HG03521 (cell line): ENCODE data around the gene SMIM34.
A peak's percentile ranks its signal among the peaks of the same experiment; 100 is the strongest.
"Not testable (repeated sequence)": the region's sequence is repeated elsewhere in the genome, so short reads cannot be mapped to it uniquely, and the experiment has no call there.

ENCODE experiments used
- ATAC-seq: cut with Tn5 transposase; IDR thresholded peaks from one replicate; pipeline ENCODE4 v1.9.1; 2021; ENCODE audit warnings: mild to moderate bottlenecking, moderate library complexity; ENCODE audit not compliant: unreplicated experiment

SMIM34 gene

GRCh38 chr21:34423805-34424204, at the start of gene SMIM34:
SMIM34 (minus strand) TSS chr21:34423951; CDS start chr21:34423839, 112 bp downstream.
- not testable (repeated sequence) for ATAC-seq

DNA sequence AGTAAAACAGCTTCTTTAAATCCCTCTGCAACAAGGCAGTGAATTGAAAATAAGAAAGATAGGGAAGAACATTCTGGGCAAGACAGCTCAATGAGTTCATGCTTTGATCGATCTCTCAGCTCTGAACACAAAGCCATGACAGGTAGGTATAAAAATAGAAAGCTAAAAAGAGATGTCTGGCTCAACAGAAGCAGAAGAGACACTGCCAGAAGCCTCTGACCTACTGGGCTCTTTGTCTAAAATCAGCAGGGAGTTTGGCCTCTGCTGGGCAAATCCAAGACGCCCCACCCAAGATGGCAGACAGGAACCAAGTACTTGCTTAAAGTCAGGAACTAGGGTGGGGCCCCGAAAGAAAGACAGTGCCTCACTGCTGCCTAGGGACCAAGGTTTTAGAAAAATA, 43.6 kb upstream of the SMIM34 start:
- ATAC-seq = not testable (repeated sequence)

- ATAC-seq = not testable (repeated sequence)
Observed at GRCh38 chr21:34459426-34459825, 35.7 kb upstream of the SMIM34 start.

GRCh38 chr21:34458266-34458665, 34.5 kb upstream of the SMIM34 start:
- ATAC-seq = not testable (repeated sequence)

DNA sequence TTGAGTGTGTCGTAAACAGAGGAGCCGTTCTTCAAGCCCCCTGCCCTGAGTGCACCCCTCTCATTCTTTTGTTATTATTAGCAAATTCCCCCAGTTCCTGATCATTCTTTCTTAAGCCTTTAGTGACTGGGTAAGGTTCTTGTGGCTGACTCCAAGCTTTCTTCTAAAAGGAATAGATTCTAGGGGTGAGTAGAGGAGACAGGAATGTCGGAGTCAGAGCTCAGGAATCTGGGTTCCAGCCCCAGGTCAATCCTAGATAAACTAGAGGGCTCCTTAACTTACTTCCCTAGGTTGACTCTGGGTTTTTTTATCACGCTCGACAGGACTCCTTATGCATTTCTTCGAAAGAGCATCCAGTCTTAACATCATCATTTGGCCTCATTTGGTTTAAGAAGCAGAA, 32.4 kb upstream of the SMIM34 start:
- ATAC-seq = not testable (repeated sequence)

- not testable (repeated sequence) for ATAC-seq
Observed at GRCh38 chr21:34455628-34456027, 31.9 kb upstream of the SMIM34 start.

DNA sequence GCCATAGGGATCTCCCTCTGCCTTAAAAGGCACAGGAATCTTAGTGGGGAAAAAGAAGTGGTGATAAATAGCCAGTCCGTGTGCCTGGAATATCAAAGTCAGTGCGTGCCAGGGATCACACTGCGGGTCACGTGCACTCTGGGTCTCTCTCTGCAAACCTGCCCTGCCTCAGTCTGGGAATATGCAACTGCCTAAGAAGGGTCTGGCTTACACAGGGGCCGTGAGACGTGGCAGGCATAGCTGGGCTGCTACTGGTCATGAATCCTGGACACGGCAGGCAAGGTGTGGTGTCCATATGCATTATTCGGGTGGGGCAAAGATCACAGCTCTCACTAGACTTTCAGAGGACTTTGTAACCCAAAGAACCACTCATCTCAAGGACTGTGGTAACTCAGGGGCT, 23.3 kb upstream of the SMIM34 start:
- not testable (repeated sequence) for ATAC-seq

DNA sequence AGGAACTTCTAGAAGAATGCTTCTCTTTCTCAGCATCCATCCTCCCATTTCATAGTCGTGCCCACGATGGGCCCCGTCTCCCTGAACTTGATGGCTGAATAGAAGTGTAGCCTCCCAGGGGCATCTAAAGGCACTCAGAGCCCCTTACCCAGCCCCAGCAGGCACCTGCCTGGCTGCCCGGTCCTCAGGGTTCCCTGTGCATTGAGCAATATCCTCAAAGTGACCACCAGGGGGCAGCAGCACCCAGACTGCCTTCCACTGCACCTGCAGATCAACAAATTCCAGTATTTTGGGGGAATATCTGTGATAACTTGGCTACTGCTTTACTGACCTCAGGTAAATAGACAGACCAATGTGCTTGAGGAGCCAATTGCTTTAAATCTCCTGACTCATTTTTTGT, 19.7 kb upstream of the SMIM34 start:
- not testable (repeated sequence) for ATAC-seq

GRCh38 chr21:34429710-34430109, 6.0 kb upstream of the SMIM34 start:
- ATAC-seq = not testable (repeated sequence)

GRCh38 chr21:34428441-34428840, 4.7 kb upstream of the SMIM34 start:
- ATAC-seq = not testable (repeated sequence)

- ATAC-seq = not testable (repeated sequence)
Observed at GRCh38 chr21:34427339-34427738, 3.6 kb upstream of the SMIM34 start.

DNA sequence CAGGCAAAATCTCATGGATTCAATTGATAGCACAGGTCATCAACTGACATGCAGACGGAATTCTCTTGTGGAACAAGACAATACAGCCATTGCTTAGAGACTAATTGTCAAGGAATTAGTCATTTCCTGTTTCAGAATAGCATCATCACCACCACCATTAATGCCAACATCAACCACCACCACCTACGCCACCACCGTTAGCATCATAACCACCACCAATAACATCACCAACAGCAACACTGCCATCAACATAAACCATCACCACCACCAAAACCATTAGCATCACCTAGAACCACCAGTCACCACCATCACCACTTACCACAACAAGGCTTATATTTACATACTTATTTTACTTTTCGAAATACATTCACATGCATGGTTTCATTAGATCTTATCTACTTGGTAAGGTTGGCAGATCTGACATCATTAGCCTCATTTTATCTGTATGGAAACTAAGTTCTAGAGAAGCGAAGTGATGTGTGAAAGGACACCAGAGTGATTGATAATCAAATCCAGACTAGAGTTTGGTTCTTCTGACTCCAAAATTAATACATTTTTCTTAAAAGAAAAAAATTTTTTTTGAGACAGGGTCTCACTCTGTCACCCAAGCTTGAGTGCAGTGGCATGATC, 6.2 kb downstream of the SMIM34 start:
- not testable (repeated sequence) for ATAC-seq

DNA sequence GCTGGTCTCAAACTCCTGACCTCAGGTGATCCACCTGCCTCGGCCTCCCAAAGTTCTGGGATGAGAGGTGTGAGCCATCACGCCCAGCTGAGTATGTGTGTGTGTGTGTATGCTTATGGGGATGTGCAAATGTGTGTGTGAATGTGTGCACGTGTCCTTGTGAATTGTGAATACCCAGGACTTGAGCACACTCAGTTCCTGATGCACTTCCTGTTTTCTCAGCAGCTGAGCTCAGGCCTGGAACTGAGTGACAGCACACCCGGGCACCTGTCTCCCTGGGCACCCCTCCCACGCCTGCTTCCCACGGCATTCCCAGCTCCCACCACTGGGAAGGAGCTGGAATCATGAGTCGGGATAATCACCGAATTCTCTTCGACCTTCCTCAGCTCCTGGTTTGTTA, 16.5 kb downstream of the SMIM34 start:
- ATAC-seq = not testable (repeated sequence)

GRCh38 chr21:34406676-34407075, 17.1 kb downstream of the SMIM34 start:
- not testable (repeated sequence) for ATAC-seq

DNA sequence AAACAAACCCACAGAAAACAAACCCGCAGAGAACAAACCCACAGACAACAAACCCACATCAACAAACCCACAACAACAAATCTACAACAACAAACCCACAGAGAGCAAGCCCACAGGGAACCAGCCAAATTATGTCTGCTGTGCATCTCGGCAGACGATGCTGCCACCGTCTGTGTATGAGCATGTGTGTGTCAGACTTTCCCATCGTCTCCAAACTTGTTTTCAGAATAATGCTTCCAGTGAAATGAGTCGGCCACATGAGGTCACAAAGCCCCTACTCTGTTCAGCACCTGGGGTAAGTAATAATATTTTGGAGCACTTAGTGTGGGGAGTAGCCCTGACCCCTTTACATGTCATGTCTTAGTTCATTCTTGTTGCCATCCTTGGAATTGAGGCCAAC, 17.6 kb downstream of the SMIM34 start:
- ATAC-seq = not testable (repeated sequence)

DNA sequence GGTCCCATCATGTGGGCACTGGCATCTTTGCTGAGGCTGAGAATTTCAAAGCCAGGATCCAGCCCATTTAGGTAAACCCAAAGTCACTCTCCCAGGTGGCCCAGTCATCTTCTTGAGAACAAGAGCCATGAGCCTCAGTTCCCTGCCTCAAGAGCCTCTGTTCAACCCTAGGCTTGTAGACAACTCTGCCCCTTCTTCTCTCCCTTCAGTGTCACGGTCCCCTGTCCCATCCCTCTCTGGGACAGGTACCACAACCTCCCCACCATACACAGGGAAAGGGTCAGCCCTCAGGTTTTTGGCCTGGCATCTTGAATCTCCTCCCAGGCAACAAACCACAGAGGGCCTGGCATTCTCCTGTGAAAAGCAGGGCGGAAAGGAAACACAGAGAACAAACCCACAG, 18.1 kb downstream of the SMIM34 start:
- not testable (repeated sequence) for ATAC-seq

GRCh38 chr21:34404742-34405141, 19.0 kb downstream of the SMIM34 start:
- not testable (repeated sequence) for ATAC-seq

- ATAC-seq = not testable (repeated sequence)
Observed at GRCh38 chr21:34400522-34400921, 23.2 kb downstream of the SMIM34 start.

GRCh38 chr21:34383724-34384415, 39.9 kb downstream of the SMIM34 start:
- ATAC-seq = peak; percentile 94

DNA sequence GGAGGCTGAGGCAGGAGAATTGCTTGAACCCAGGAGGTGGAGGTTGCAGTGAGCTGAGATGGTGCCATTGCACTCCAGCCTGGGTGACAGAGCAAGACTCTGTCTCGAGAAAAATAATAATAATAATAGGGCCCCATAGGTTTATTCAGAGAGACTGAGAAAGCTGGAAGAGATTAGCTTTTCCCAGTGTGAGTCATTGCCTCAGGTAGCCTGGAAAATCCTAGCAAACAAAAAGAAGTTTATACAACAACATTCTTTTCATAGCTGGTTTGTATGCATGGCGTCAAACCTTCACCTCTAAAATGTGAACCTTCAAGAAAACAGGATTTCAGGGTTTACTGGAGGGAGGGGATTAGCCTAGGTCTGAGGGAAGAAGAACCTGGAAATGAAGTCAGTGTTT, 40.6 kb downstream of the SMIM34 start:
- not testable (repeated sequence) for ATAC-seq

DNA sequence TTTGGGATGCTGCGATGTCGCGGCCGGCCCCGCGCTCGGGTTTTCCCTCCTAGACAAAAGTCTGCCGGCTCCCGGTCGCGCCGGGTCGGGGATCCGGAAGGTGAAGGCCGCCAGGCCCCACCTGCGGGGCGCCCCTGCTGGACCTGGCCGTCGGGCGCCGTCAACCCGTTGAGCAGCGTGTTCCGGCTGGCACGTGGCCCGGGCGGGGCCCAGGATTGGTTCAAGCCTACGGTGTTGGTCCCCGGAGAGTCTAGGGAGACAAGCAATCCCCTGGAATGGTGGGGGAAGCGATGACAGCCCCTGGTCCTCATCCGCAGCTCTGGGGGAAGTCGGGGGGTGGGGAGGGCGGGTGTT, 48.2 kb downstream of the SMIM34 start:
- ATAC-seq = peak; percentile 53

- peak; percentile 88 for ATAC-seq
Observed at GRCh38 chr21:34374940-34375618, 48.7 kb downstream of the SMIM34 start, which contains the start of gene SMIM11. SMIM11 (plus strand) TSS chr21:34375507; CDS start chr21:34379505, 3,998 bp downstream.
